HG02840 (cell line): ENCODE measurements around the gene TRABD2B.

ENCODE experiments used
- ATAC-seq: cut with Tn5 transposase; IDR thresholded peaks from one replicate; pipeline ENCODE4 v1.9.1; 2021; ENCODE audit warnings: mild to moderate bottlenecking, moderate library complexity, moderate number of reproducible peaks; ENCODE audit not compliant: unreplicated experiment, low FRiP score

Gene TRABD2B

GRCh38 chr1:47766832-47767740, 230.1 kb downstream of the TRABD2B start:
- no peak for ATAC-seq

GRCh38 chr1:47765742-47766485, 231.3 kb downstream of the TRABD2B start:
- no peak for ATAC-seq

GRCh38 chr1:47765236-47765635, 231.9 kb downstream of the TRABD2B start:
- ATAC-seq: no peak

- ATAC-seq: no peak
Measured at GRCh38 chr1:47764461-47765046, 232.6 kb downstream of the TRABD2B start.

- ATAC-seq: no peak
Measured at GRCh38 chr1:47763591-47764171, 233.5 kb downstream of the TRABD2B start.

GRCh38 chr1:47761974-47762373, 235.2 kb downstream of the TRABD2B start:
- no peak for ATAC-seq

GRCh38 chr1:47761201-47761930, 235.8 kb downstream of the TRABD2B start:
- ATAC-seq: no peak

- no peak for ATAC-seq
Measured at GRCh38 chr1:47759936-47760629, 237.1 kb downstream of the TRABD2B start.

- ATAC-seq: no peak
Measured at GRCh38 chr1:47759251-47759935, 237.8 kb downstream of the TRABD2B start.

- no peak for ATAC-seq
Measured at GRCh38 chr1:47758341-47759250, 238.6 kb downstream of the TRABD2B start.

GRCh38 chr1:47757226-47757975, 239.8 kb downstream of the TRABD2B start:
- no peak for ATAC-seq

GRCh38 chr1:47756411-47756810, 240.8 kb downstream of the TRABD2B start:
- no peak for ATAC-seq

- no peak for ATAC-seq
Measured at GRCh38 chr1:47756006-47756405, 241.2 kb downstream of the TRABD2B start.

GRCh38 chr1:47755101-47755990, 241.8 kb downstream of the TRABD2B start:
- ATAC-seq: no peak

- ATAC-seq: no peak
Measured at GRCh38 chr1:47754221-47754620, 243.0 kb downstream of the TRABD2B start.

- no peak for ATAC-seq
Measured at GRCh38 chr1:47753808-47754207, 243.4 kb downstream of the TRABD2B start.
